A172 (cell line): ENCODE results near the gene ZC3H13. TPM values are rescaled to one million over a fixed set of nuclear protein-coding genes. Genes with fewer than 3 reads are reported as not detected.

Source experiments
- DNase-seq: peaks from one replicate; pipeline ENCODE4 v3.0.0-alpha.2; 2015; ENCODE audit warnings: low spot score
- total RNA-seq: library from RNA; depleted of rRNA; stranded (reverse); fragments of >200 nt; shearing (Covaris generic); gene quantifications from 2 replicates; pipeline ENCODE4 v1.2.3, GENCODE V29; 2014; rRNA removed

Gene ZC3H13
- total RNA-seq, 1 experiment from 2014 or later: 12.4 TPM

DNA sequence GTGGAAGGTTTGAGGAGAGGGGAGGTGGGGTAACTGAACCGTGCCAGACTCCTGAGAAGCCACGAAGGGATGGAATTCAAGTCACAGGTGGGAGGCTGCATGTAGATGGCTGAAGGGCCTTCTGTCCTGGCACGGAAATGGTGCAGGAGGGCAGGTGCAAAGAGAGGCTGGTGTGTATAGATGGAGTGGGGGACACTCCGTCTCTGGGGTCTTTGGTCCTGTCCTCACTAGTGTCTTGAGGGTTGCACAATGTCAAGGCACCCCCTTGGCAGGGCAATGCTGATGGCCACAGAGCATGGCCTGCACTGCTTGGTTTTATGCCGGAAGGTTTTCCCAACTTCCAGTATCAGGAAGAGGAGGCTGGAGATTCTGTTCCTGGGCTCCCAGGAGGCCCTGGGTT, 118.3 kb downstream of the ZC3H13 start:
- no peak for DNase-seq

DNA sequence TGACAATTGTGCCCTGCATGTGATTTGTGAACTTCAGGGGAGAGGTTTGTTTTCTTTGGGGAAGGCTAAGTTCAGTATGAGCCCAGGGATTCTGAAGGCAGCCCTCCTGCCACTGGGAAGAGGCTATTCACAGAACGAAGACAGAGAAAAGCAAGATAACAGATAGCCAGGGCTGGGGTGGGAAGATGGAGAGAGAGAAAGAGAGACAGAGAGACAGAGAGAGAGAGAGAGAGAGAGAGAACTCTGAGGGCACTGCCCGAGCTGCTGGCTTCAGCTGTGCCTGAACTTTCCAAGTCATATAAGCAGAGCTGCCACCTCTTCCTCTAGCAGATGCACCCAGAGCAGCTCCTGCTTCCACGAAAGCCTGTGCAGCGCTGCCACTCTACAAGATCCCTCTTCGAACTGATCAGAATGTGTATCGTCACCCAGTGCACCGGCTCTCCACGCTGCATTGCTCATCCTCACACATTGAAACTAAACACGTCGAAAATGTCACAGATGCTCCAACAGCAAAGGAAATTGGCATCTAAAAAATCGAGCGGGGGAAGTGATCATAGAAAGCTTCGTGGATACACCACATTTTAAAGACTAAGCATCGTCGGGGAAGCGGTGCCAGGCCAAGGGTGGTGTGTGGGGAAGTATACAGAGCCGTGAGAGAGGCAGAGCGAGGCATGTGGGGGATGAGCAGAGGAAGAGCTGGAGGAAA, 119.2 kb downstream of the ZC3H13 start:
- no peak for DNase-seq

DNA sequence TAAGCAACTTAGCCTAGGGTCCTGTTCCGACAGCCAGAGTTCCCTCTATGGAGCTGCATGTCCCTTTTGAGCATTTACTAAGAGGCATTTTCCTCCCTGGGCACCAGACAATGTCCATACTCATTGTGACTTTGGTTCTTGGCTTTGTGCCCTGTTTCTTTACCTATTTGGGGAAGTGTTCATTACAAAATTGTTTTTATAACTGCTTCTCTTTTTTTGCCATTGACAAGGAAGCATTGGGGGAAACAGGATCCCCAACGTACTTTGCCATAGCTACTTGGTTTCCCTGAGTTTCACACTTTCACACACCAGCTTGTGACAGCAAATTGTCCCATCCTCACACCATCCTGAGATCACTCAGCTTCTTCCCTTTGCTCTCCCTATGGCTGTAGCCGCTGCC, 119.9 kb downstream of the ZC3H13 start:
- DNase-seq: no peak

DNA sequence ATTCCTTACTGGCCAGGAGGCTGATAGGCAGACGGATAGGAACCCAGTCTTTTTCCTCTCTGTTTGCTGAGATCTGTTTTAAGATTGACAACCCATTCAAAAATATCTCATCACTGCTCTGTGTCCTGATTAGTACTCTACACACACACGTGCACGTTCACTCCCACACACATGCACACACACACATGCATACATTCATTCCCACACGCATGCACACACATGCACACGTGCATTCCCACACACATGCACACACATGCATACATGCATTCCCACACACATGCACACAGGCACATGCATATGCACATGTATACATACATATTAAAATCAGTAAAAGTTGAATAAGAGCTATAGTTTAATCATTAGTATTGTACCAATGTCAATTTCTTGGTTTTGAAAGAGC, 120.4 kb downstream of the ZC3H13 start:
- DNase-seq: no peak

DNA sequence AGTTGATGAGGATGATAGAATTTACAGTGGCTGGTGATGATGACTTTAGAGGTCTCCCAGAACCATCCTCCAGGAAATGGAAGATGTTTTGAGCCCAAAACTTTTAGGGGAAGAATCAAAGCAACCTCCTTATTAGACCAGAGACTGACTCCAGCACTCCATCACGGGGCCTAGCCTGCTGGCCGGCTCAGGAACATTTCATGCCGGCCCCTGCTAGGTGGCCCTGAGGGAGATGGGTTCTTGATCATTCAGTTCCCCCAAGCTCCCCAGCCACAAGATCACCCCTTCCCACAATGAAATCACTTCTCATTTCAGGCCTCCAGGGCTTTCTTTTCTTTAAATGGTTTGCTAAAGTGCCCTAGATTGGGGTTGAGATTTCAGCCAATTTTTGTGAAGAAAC, 121.3 kb downstream of the ZC3H13 start:
- DNase-seq: no peak

DNA sequence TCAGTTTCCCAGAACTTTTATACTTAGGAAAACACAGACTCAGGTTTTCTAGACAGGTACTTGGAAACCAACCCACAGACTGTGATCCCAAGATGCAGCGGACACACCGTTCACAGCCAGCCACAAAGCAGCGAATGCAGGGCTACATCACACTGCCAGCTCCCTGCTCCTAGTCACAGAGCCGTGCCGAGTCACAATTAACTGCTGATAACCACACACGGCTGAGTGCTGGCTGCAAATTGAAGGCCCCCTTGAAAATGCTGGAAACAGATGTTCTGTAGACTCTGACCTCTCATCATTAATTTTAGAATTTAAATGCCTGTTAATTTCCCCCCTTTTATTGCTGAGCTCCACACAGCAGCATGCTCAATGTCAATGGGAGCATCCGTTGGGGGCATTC, 122.4 kb downstream of the ZC3H13 start:
- no peak for DNase-seq

DNA sequence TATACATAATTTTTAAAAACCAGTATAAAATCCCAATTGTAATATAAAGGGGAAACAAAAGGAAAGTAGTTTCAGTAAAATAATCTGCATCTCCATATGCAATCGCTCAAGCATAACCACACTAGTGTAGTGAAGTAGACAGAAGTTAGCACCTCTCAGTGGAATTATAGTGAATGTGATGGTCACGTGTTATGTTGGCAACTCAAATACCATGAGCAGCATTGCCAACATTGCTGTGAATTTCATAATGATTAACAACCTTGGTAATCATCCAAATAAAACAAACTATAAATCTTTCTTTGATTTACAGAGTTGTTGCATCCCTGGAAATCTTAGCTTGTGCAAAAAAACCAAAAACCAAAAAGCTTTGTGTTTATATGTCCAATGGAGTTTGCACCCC, 123.7 kb downstream of the ZC3H13 start:
- peak; percentile 12 for DNase-seq

DNA sequence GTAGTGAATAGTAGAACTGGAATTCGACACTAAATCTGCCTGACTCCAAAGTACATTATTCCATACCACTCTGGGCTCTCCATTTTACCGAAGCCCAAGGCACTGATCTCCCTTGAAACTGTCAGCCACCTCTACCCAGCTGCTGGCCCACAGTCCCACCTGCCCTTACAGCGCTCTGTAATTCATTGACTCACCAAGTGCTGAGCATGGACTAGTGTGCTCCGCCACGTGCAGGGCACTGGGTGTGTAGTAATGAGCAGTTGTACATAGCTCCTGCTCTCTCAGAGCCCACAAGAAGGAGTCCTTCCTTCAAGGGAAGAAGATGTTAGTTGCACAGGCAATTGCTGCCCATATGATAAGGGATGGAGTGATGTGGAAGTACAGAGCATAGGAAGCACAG, 124.4 kb downstream of the ZC3H13 start:
- no peak for DNase-seq

DNA sequence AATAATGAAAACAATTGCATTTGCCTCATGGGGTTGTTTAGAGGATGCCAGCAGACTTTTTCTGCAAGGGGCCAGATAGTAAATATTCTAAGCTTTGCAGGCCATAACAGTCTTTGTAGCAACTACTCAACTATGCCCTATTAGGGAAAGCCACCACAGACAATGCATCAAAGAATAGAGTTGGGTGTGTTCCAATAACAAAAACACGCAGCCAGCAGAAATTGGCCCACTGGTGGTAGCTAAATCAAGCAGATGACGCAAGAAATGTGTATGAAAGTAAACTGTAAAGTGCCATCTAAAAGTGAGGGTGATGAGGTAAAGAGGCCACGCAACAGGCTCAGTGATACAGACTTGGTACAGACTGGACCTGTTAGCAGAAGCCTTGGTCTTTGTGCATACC, 125.8 kb downstream of the ZC3H13 start:
- DNase-seq: no peak

DNA sequence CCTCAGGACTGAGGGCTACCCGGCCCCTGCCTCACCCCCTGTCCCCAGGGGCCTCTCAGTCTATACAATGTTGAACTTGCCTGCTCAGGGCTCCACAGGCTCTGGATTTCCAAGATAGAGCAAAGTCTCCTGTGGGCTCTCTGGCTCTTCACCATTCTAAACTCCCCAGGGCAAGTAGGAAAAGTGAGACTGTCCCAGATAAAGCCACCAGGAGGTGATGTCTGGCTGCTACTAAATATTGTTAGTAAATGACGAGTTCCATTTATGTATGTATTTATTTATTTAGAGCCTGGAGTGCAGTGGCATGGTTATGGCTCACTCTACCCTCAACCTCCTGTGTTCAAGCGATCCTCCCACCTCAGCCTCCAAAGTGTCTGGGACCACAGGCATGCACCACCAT, 127.4 kb downstream of the ZC3H13 start:
- DNase-seq: no peak

DNA sequence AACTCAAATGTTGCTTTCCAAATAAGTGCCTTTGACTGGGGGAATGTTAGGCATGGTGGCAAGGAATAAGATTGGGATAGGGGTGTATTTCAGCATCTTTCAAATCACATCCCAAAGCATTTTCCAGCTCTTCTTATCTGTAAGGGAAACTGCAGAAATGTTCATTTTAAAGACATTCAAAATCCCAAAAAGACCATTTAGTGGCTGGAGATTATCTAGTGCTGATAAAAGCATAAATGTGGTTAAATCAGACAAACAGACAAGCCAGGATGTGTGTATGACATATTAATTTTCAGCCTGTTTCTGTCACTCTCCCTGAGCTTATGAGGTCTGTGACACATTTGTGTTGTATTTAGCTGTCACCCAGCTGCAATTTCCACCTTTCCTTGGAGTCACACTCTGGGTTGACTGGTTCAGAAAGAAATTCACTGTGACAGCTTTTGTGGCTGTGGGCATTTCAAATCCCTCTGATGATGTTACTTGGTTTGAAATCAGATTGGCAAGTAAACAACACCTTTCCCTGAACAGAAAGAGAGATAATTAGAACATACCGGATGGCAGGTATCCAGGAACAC, 131.3 kb downstream of the ZC3H13 start:
- DNase-seq: no peak

DNA sequence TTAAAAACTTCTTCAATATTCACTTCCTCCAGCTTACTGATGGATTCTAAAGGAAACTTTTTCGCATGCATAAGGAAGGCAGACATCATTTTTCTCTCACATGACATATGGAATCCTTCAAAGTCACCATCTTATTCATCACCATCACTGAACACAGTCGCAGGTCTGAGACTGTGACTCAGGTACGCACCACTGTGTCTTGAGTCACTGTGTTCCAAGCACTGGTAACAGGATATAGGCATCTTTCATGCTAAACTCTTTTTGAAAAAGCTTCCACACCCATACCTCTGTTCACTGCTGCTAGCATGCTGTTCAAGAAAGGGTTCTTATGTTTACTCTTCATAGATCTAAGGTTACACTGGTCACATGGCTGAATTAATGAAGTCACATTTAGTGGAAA, 133.9 kb downstream of the ZC3H13 start:
- DNase-seq: no peak

DNA sequence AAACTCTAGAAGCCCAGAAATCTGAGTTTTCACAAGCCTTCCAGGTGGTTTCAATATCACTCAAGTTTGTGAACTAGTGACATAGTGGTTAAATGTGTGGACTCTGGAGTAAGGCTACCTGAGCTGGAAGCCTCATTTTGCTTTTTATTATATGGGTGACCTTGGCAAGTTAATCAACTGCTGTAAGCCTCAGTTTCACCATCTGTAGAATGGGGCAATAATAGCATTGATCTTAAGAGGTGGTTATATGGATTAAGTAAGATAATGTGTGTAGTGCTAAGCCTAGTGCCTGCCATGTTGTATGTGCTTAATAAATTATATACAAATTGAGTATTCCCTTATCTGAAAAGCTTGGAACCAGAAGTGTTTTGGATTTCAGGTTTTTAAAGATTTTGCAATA, 135.5 kb downstream of the ZC3H13 start:
- DNase-seq: no peak

DNA sequence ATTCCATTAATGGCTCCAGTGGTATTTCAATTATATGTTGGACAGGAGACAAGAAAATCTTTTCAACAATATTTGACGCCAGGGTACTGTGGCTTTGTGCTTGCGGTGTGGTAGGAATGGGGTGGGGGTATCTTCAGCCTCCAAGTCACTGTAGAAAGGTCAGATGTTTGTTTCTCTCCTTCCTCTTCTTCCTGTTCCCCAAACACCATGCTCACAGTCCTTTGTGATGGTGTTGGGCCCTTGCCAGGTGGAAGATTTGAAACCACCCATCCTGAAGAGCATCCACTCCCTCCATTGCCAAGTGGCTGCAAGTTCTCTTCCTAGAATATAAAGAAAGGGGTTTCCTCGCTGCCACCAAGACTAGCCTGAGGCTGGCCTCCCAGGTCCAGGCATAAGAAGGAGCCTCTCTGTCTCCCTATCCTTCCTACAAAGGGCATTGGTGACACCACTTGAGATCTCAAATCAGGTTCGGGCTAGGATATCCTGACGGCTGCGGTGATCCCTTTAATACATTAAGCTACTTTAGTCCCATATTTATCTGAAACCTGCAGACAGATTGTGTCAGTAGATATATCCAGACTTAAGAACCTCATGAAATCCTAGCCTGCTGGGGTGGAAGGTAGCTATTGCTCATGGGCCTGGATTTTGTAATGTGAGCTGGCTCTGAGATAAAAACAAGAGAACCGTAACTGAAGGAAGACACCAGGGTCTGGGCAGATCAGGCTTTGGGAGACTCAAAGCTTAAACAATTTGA, 136.7 kb downstream of the ZC3H13 start:
- no peak for DNase-seq

DNA sequence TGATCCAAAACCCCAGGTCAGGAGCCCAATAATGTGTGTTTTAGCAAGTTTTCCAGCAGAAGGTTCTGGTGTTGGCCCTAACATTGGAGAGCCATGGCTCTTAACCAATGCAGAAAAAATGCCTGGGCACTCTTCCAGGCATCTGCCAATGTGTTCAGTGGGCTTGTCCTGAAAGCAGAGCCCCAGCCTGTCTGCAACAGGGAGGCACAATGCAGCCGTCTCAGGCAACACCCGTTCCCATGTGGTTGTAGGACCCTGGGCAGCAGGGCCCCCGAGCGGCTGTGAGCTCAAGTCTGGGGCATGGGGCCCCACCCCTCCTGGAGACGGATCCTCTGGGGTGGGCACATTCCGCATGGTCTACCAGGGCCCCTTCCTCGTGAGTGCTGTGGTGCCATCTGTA, 142.9 kb downstream of the ZC3H13 start:
- DNase-seq: no peak

DNA sequence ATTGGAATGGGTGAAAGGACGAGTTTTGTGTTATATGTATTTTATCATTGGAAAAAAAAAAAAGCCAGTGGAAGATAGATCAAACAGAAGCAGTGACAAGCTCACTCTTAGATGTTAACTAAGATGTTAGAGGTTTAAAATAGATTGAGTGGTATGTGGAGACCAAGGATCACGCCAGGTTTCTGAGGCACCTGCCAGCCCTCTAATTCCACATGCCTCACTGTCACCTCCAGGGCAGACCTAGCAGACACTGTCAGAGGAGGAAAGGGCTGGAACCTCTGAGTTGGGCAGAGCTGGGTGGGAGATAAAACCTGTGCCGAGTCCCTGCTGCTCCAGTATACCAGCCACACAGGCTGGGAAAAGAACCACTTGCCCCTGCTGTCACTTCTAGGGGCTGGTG, 143.5 kb downstream of the ZC3H13 start:
- DNase-seq: no peak

DNA sequence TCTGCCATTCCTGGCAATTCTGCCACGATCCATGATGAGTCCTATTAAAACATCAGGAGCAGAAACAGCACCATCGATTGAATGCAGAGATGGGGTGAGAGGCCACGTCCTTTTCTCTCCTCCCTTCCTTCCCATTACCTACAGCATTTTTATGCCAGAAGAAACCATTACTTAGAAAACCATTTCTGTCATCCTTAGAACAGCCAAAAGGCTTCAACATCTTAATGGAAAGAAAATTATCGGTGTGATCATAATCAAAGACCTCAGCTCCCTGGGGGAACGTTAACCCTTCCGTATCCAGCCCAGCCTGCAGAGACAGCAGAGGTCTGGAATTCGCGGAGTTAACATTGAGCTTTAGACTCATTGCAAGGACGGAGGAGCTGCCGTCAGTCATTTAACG, 145.0 kb downstream of the ZC3H13 start:
- DNase-seq: no peak

Other genes starting within 250 kb of the ZC3H13 start
- not detected in 2 replicates for gene SIAH3, start 201.0 kb downstream of the ZC3H13 start, total RNA-seq
- gene CPB2, start 52.3 kb upstream of the ZC3H13 start, total RNA-seq: not detected in 2 replicates
- 13.3 and 13.5 TPM in 2 replicates for gene LCP1, start 129.4 kb upstream of the ZC3H13 start, total RNA-seq
- 0.22 and 0.29 TPM in 2 replicates for gene LRRC63, start 159.2 kb upstream of the ZC3H13 start, total RNA-seq